NCI-H748 treated with DMSO at 0.1 percent for 48 hours (cell line): ENCODE measurements around the gene EIPR1.

Experiments used
- DNase-seq: peaks from one replicate; lab custom pipeline; 2025; lab: John Stamatoyannopoulos, UW

EIPR1 gene

GRCh38 chr2:3246928-3247714, 130.5 kb downstream of the EIPR1 start:
- peak; percentile 9 for DNase-seq

GRCh38 chr2:3246406-3246805, 131.2 kb downstream of the EIPR1 start:
- no peak for DNase-seq

- no peak for DNase-seq
Measured at GRCh38 chr2:3244486-3244885, 133.1 kb downstream of the EIPR1 start.

GRCh38 chr2:3243804-3244203, 133.8 kb downstream of the EIPR1 start:
- DNase-seq: no peak

- DNase-seq: no peak
Measured at GRCh38 chr2:3242747-3243369, 134.8 kb downstream of the EIPR1 start.

GRCh38 chr2:3241971-3242746, 135.5 kb downstream of the EIPR1 start:
- no peak for DNase-seq

GRCh38 chr2:3238951-3239841, 138.4 kb downstream of the EIPR1 start:
- DNase-seq: no peak

GRCh38 chr2:3236300-3237045, 141.1 kb downstream of the EIPR1 start:
- DNase-seq: no peak

- no peak for DNase-seq
Measured at GRCh38 chr2:3233877-3234276, 143.7 kb downstream of the EIPR1 start.

GRCh38 chr2:3229221-3229620, 148.4 kb downstream of the EIPR1 start:
- DNase-seq: no peak

- DNase-seq: no peak
Measured at GRCh38 chr2:3224681-3225080, 152.9 kb downstream of the EIPR1 start.

GRCh38 chr2:3223080-3223923, 154.3 kb downstream of the EIPR1 start:
- DNase-seq: no peak

GRCh38 chr2:3222636-3223035, 155.0 kb downstream of the EIPR1 start:
- DNase-seq: no peak

GRCh38 chr2:3219536-3219935, 158.1 kb downstream of the EIPR1 start:
- no peak for DNase-seq

GRCh38 chr2:3217646-3218045, 160.0 kb downstream of the EIPR1 start:
- DNase-seq: no peak

GRCh38 chr2:3216841-3217495, 160.7 kb downstream of the EIPR1 start:
- DNase-seq: no peak

GRCh38 chr2:3214806-3215404, 162.7 kb downstream of the EIPR1 start:
- no peak for DNase-seq

- DNase-seq: no peak
Measured at GRCh38 chr2:3214065-3214464, 163.6 kb downstream of the EIPR1 start.

GRCh38 chr2:3212984-3213383, 164.6 kb downstream of the EIPR1 start:
- DNase-seq: no peak

GRCh38 chr2:3212061-3212362, 165.6 kb downstream of the EIPR1 start:
- DNase-seq: no peak
